Lower leg skin (tissue), 4 donors: ENCODE measurements around the gene DOK7. TPM values are rescaled to one million over a fixed set of nuclear protein-coding genes. Genes with fewer than 3 reads are reported as not detected.

Experiments used
- DNase-seq, 2 donors: peaks; one replicate each; pipeline ENCODE4 v3.0.0-alpha.2; 2019; ENCODE audit warnings: low spot score in 2 of 2
- H3K4me3 ChIP-seq: fragments of 200-600 bp; sonication (generic); 2 replicates; pipeline ENCODE4 v1.5.1; 2017; ENCODE audit warnings: mild to moderate bottlenecking, low read depth; ENCODE audit not compliant: poor library complexity, severe bottlenecking
- CTCF ChIP-seq, 3 donors: fragments of 450-650 bp; IDR thresholded peaks; one replicate each; pipeline ENCODE4 v1.5.1; 2016; ENCODE audit warnings: antibody characterized with exemption in 3 of 3, mild to moderate bottlenecking in 3 of 3, moderate library complexity in 2 of 3
- POLR2A ChIP-seq, 2 donors: fragments of 450-650 bp; IDR thresholded peaks; one replicate each; pipeline ENCODE4 v1.6.1; 2016 to 2017; ENCODE audit warnings: antibody characterized with exemption in 2 of 2, mild to moderate bottlenecking in 1 of 2, moderate library complexity in 1 of 2
- WGBS, 2 donors: methylation state at CpG; one replicate each; pipeline ENCODE4 v1.1.5; 2018; 5-methylcytosine and 5-hydroxymethylcytosine counted together
- intact Hi-C: fragments of 100-400 bp; cut with DNase I; formaldehyde crosslinking; loops from one replicate; pipeline ENCODE4 v1.15.0; 2023; ENCODE audit warnings: low total_unique reads
- total RNA-seq, 4 donors: library from RNA; depleted of rRNA; stranded (reverse); fragments of >200 nt; gene quantifications; one replicate each; pipeline ENCODE4 v1.1.0, GENCODE V29; 2016

Gene DOK7
- total RNA-seq, 4 donors from 2014 or later = 1.9 to 9.8 (median 5.9) TPM

DNA sequence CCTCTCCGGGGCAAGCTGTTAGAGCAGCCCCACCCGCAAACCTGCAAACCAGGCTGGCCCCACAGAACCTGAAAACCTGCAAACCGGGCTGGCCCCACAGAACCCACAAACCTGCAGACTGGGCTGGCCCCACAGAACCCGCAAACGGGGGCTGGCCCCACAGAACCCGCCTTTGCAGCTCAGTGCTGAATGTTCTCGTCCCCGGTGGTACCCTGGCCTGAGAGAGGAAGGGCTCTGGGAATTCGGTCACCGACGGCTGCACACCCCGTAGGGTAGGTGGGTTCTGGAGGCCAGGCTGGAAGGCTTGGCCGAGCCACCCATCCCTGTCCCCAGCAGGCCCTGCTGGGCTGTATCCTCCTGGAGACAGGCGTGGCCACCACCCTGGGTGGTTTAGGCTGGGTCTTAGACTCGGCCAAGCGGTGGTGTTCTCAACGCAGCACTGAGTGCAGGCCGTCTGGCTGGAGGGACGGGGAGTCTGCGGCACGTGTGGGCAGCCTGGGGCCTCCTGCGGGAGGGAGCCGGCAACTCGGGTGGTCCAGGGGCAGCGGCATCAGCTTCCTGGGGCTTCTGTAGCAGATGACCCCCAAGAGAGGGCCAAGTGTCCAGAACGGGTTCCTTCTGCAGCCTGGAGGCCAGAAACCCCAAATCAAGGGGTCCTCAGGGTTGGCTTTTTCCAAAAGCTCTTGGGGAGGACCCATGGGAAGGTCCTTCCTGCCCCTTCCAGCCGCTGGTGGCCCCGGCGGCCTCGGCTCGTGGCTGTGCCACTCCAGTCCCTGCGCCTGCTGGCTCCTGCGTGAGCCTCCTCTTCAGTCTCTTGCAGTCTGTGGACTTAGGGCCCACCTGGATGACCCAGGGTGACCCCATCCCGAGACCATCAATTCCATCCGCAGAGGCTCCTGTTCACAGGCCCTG is 15.6 kb downstream of the DOK7 start:
- WGBS, 2 donors = 79 to 85% methylated on average over 19 to 29 of the region's 35 CpGs
- TF ChIP-seq CTCF (IDR thresholded peaks at IDR 0.05) (no peak), POLR2A (IDR thresholded peaks at IDR 0.05) (no peak)
- no peak overlapping the region for H3K4me3 ChIP-seq
- intact Hi-C loops = no loop called here
- DNase-seq = no peak

- 78 to 91% methylated on average over 20 to 25 of the region's 25 CpGs for WGBS, 2 donors
- DNase-seq = no peak
- no peak overlapping the region for H3K4me3 ChIP-seq
- TF ChIP-seq POLR2A (IDR thresholded peaks at IDR 0.05) (no peak), CTCF (IDR thresholded peaks at IDR 0.05) (no peak)
- intact Hi-C loops = no loop called here
These were observed 16.4 kb downstream of the DOK7 start for GRCh38 chr4:3479358-3480101.

DNA sequence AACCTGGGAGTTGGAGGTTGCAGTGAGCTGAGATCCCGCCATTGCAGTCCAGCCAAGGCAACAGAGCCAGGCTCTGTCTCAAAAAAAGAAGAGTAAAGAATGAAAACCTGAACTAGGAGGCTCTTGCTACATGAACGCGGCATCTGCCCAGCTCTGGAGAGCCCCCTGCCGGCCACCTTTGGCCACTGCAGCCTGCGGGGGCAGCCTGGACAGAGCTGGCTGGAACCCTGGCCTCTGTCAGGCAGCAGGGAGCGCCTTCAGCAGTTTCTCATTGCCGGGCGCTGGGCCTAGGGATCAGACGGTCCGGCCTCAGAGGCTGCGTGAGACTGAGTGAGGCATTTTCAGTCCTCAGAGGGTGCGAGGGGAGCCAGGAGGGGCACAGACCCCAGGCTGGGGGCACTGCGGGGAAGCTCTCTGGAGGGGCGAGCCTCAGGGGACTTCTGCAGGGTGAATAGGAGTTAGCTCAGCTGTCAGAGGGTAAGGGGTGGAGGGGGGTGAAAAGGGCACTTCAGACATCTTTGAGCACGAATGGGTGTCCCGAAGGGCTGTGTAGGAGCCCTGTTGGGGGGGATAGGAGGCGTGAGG is 17.5 kb downstream of the DOK7 start:
- intact Hi-C loops = no loop called here
- DNase-seq = peak; percentile 42 to 93
- TF ChIP-seq POLR2A (IDR thresholded peaks at IDR 0.05) = no peak
- TF ChIP-seq CTCF (IDR thresholded peaks at IDR 0.05) = peak in 1 of 3 donors; percentile 78
- 18 to 23% methylated on average over 14 to 17 of the region's 17 CpGs for WGBS, 2 donors
- no peak overlapping the region for H3K4me3 ChIP-seq

GRCh38 chr4:3481113-3481531 is 18.0 kb downstream of the DOK7 start:
- 50 to 57% methylated on average over 5 of the region's 5 CpGs for WGBS, 2 donors
- H3K4me3 ChIP-seq = no peak overlapping the region
- DNase-seq = no peak
- TF ChIP-seq CTCF (IDR thresholded peaks at IDR 0.05) (no peak), POLR2A (IDR thresholded peaks at IDR 0.05) (no peak)
- intact Hi-C loops = no loop called here

DNA sequence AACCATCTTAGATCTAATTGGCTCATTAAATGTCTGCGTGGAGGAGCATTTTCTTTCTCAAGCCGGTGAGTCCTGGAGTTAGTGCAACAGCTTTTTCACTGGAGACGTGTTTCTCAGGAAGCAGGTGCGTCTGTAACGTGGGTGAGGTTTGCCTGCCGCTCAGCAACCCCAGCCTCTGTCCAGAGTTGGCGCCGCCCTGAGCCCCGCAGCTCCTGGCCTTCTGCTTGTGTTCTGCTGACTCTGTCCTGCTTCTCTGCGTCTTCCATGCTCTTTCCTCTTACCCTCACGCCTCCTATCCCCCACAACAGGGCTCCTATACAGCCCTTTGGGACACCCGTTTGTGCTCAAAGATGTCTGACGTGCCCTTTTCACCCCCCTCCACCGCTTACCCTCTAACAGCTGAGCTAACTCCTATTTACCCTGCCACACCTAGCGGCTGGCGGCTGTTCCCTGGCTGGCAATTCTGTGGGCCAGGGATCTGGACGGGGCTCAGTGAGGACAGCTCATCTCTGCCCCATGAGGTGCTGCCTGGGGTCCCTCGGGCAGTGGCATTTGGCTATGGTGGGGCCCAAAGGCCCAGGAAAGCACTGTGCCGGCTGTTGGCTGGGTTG is 18.8 kb downstream of the DOK7 start:
- H3K4me3 ChIP-seq = no peak overlapping the region
- no peak for DNase-seq
- WGBS, 2 donors = 62 to 69% methylated on average over 18 to 19 of the region's 19 CpGs
- no peak for TF ChIP-seq CTCF (IDR thresholded peaks at IDR 0.05)
- TF ChIP-seq POLR2A (IDR thresholded peaks at IDR 0.05) = no peak
- intact Hi-C loops = no loop called here
